A549 (cell line): ENCODE results near the gene IL10.

ENCODE experiments used
- EHMT2 ChIP-seq: fragments of 200-600 bp; sonication (generic); IDR thresholded peaks from 2 replicates; pipeline ENCODE4 v1.6.1; 2016; ENCODE audit warnings: antibody characterized with exemption, low read depth, mild to moderate bottlenecking, moderate library complexity
- EP300 ChIP-seq, 2 experiments: fragments of >200 bp; sonication (Bioruptor Twin); formaldehyde crosslinking; IDR thresholded peaks; 2 replicates in 1 of 2; 3 replicates in 1 of 2; pipeline ENCODE4 v1.6.1; 2016 to 2017
- FOSL2 ChIP-seq, 2 experiments: fragments of 450-650 bp in 1 of 2; fragments of >200 bp in 1 of 2; sonication (Bioruptor Twin) in 1 of 2; formaldehyde crosslinking; IDR thresholded peaks; 2 replicates each; pipeline versions ENCODE4 v1.5.0 to v1.6.1; 2016 to 2020; ENCODE audit warnings: mild to moderate bottlenecking in 1 of 2, moderate library complexity in 1 of 2
- MAZ ChIP-seq: fragments of 150-350 bp; IDR thresholded peaks from 2 replicates; pipeline ENCODE4 v1.6.1; 2014; ENCODE audit warnings: antibody characterized with exemption, low read depth, low read length, borderline replicate concordance
- RFX5 ChIP-seq: fragments of 450-650 bp; IDR thresholded peaks from 2 replicates; pipeline ENCODE4 v1.7.1; 2014; ENCODE audit warnings: antibody characterized with exemption, mild to moderate bottlenecking, moderate library complexity
- TF ChIP-seq, protein P1 (sequence below): fragments of >200 bp; sonication (Bioruptor Twin); formaldehyde crosslinking; IDR thresholded peaks from 3 replicates; pipeline ENCODE4 v1.5.1; 2016
- TF ChIP-seq, protein P2 (sequence below): IDR thresholded peaks from 2 replicates; pipeline ENCODE4 v1.6.1; 2012
- TF ChIP-seq, protein P3 (sequence below): fragments of 200-600 bp; sonication (generic); IDR thresholded peaks from 2 replicates; pipeline ENCODE4 v1.6.1; 2016; ENCODE audit warnings: antibody characterized with exemption, mild to moderate bottlenecking, moderate library complexity

DNA sequence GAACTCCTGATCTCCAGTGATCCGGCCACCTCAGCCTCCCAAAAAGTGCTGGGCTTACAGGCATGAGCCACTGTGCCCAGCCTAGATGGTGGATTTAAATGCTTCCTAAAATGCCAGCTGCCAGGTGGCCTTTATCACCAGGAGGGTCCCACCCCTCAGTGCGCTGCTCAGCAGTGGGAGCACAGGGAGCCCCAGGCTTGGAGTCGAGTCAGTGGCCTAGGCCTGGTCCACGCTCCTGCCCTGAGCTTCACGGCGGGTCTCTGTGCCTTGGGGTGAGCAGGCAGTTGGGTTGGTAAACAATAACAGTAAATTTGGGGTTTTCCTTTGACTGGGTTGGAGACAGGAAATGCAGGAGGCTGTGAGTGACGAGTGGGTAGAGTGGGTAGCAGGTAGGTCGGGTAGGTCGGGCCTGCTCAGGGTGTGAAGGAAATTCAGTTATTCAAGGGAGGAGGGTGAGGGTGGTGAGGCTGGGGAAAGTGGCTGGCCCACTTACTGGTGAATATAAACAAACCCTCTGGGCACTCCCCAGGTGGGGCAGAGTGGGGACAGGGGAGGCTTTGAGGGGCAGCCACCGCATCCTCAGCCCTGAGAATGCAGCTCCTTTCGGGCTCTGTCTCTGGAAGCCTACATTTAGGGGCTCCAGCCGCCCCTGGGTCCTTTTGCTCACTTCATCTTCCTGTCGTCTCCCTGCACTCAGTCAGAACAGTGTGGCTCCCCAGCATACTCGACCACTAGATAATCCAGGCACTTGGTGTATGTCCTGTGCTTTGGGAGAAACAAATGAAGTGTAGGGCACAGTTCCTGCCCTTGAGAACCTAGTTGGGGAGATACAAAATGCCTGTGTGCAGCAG, 35.2 kb downstream of the IL10 start:
- no peak for TF ChIP-seq EHMT2
- TF ChIP-seq, protein P1, sequence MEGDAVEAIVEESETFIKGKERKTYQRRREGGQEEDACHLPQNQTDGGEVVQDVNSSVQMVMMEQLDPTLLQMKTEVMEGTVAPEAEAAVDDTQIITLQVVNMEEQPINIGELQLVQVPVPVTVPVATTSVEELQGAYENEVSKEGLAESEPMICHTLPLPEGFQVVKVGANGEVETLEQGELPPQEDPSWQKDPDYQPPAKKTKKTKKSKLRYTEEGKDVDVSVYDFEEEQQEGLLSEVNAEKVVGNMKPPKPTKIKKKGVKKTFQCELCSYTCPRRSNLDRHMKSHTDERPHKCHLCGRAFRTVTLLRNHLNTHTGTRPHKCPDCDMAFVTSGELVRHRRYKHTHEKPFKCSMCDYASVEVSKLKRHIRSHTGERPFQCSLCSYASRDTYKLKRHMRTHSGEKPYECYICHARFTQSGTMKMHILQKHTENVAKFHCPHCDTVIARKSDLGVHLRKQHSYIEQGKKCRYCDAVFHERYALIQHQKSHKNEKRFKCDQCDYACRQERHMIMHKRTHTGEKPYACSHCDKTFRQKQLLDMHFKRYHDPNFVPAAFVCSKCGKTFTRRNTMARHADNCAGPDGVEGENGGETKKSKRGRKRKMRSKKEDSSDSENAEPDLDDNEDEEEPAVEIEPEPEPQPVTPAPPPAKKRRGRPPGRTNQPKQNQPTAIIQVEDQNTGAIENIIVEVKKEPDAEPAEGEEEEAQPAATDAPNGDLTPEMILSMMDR, result no peak
- TF ChIP-seq RFX5, result no peak
- no peak for TF ChIP-seq FOSL2 (IDR thresholded peaks at IDR 0.05)
- no peak for TF ChIP-seq FOSL2 (CRISPR knock-in tag; IDR thresholded peaks at IDR 0.05)
- TF ChIP-seq, protein P2, sequence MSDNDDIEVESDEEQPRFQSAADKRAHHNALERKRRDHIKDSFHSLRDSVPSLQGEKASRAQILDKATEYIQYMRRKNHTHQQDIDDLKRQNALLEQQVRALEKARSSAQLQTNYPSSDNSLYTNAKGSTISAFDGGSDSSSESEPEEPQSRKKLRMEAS, result no peak
- TF ChIP-seq, protein P3, sequence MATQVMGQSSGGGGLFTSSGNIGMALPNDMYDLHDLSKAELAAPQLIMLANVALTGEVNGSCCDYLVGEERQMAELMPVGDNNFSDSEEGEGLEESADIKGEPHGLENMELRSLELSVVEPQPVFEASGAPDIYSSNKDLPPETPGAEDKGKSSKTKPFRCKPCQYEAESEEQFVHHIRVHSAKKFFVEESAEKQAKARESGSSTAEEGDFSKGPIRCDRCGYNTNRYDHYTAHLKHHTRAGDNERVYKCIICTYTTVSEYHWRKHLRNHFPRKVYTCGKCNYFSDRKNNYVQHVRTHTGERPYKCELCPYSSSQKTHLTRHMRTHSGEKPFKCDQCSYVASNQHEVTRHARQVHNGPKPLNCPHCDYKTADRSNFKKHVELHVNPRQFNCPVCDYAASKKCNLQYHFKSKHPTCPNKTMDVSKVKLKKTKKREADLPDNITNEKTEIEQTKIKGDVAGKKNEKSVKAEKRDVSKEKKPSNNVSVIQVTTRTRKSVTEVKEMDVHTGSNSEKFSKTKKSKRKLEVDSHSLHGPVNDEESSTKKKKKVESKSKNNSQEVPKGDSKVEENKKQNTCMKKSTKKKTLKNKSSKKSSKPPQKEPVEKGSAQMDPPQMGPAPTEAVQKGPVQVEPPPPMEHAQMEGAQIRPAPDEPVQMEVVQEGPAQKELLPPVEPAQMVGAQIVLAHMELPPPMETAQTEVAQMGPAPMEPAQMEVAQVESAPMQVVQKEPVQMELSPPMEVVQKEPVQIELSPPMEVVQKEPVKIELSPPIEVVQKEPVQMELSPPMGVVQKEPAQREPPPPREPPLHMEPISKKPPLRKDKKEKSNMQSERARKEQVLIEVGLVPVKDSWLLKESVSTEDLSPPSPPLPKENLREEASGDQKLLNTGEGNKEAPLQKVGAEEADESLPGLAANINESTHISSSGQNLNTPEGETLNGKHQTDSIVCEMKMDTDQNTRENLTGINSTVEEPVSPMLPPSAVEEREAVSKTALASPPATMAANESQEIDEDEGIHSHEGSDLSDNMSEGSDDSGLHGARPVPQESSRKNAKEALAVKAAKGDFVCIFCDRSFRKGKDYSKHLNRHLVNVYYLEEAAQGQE, result no peak
- TF ChIP-seq MAZ, result no peak
- TF ChIP-seq EP300 (IDR thresholded peaks at IDR 0.05), result no peak
